HG02938 (cell line): ENCODE results near the gene PCDHB3.
"Not testable (repeated sequence)": the region's sequence is repeated elsewhere in the genome, so short reads cannot be mapped to it uniquely, and the experiment has no call there.

Experiments used
- ATAC-seq: cut with Tn5 transposase; IDR thresholded peaks from one replicate; pipeline ENCODE4 v1.9.1; 2021; ENCODE audit warnings: mild to moderate bottlenecking, moderate library complexity; ENCODE audit not compliant: unreplicated experiment

PCDHB3 gene

GRCh38 chr5:141100243-141100805 is at the start of gene PCDHB3:
TSS of gene PCDHB3 (plus strand) at chr5:141100473. CDS start at chr5:141100650, 177 bp downstream.
- no peak for ATAC-seq

- ATAC-seq = no peak
These were observed 49.4 kb upstream of the PCDHB3 start, which contains the start of gene PCDHB1 for GRCh38 chr5:141050622-141051520. TSS of gene PCDHB1 (plus strand) at chr5:141051374. CDS start at chr5:141051471, 97 bp downstream.

- ATAC-seq = no peak
These were observed 48.8 kb upstream of the PCDHB3 start for GRCh38 chr5:141051521-141051866.

- ATAC-seq = no peak
These were observed 22.4 kb upstream of the PCDHB3 start for GRCh38 chr5:141077826-141078225.

GRCh38 chr5:141082228-141082627 is 18.0 kb upstream of the PCDHB3 start:
- ATAC-seq = no peak

- no peak for ATAC-seq
These were observed 15.7 kb upstream of the PCDHB3 start for GRCh38 chr5:141084487-141084989.

- ATAC-seq = no peak
These were observed 5.6 kb upstream of the PCDHB3 start, which contains the start of gene PCDHB2 for GRCh38 chr5:141094481-141095262. TSS of gene PCDHB2 (plus strand) at chr5:141094615. CDS start at chr5:141094791, 176 bp downstream.

- no peak for ATAC-seq
These were observed 5.0 kb upstream of the PCDHB3 start for GRCh38 chr5:141095263-141095641.

GRCh38 chr5:141096181-141096580 is 4.1 kb upstream of the PCDHB3 start:
- not testable (repeated sequence) for ATAC-seq

GRCh38 chr5:141096586-141096985 is 3.7 kb upstream of the PCDHB3 start:
- not testable (repeated sequence) for ATAC-seq

- no peak for ATAC-seq
These were observed 786 bp downstream of the PCDHB3 start for GRCh38 chr5:141101059-141101458.

GRCh38 chr5:141102070-141102469 is 1.8 kb downstream of the PCDHB3 start:
- ATAC-seq = not testable (repeated sequence)

- not testable (repeated sequence) for ATAC-seq
These were observed 2.2 kb downstream of the PCDHB3 start for GRCh38 chr5:141102471-141102870.

- no peak for ATAC-seq
These were observed 5.1 kb downstream of the PCDHB3 start for GRCh38 chr5:141105350-141105749.

- no peak for ATAC-seq
These were observed 19.0 kb downstream of the PCDHB3 start for GRCh38 chr5:141119250-141119649.

- no peak for ATAC-seq
These were observed 21.3 kb downstream of the PCDHB3 start, which contains the start of gene PCDHB4 for GRCh38 chr5:141121563-141121962. TSS of gene PCDHB4 (plus strand) at chr5:141121818. CDS start at chr5:141121999, 181 bp downstream.

- no peak for ATAC-seq
These were observed 21.7 kb downstream of the PCDHB3 start for GRCh38 chr5:141121985-141122384.

- not testable (repeated sequence) for ATAC-seq
These were observed 23.3 kb downstream of the PCDHB3 start for GRCh38 chr5:141123396-141124135.

GRCh38 chr5:141127305-141127704 is 27.0 kb downstream of the PCDHB3 start:
- ATAC-seq = no peak

- no peak for ATAC-seq
These were observed 34.9 kb downstream of the PCDHB3 start, which contains the start of gene PCDHB5 for GRCh38 chr5:141135030-141135717. TSS of gene PCDHB5 (plus strand) at chr5:141135206. CDS start at chr5:141135435, 229 bp downstream.
